SH-SY5Y (cell line): ENCODE data around the gene GABRA5.

Experiments used
- GATA2 ChIP-seq: IDR thresholded peaks from 2 replicates; pipeline ENCODE4 v1.6.1; 2011; ENCODE audit warnings: mild to moderate bottlenecking, low read depth, low read length
- GATA3 ChIP-seq: IDR thresholded peaks from 2 replicates; pipeline ENCODE4 v1.6.1; 2011; ENCODE audit warnings: low read depth, mild to moderate bottlenecking, low read length, moderate library complexity

Gene GABRA5

DNA sequence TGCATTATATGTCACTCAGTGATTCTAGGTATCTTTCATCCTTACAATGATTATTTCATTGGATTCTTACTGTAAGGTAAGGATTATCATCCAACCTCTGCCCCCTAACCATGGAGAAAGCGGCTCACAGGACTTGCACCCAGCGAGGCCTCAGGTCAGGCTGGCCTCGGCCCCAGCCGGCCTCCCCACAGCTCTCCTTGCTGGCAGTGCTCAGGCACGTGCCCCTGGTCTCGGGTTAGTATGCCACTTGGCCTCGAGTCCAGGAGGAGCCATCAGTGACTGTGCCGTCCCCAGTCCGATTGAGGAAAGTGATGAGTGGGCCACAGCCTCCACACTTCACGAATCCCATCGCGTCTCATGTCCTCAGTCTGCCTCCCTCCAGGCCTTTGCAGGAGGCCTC, 68.5 kb downstream of the GABRA5 start:
- TF ChIP-seq GATA2 (no peak), GATA3 (no peak)

DNA sequence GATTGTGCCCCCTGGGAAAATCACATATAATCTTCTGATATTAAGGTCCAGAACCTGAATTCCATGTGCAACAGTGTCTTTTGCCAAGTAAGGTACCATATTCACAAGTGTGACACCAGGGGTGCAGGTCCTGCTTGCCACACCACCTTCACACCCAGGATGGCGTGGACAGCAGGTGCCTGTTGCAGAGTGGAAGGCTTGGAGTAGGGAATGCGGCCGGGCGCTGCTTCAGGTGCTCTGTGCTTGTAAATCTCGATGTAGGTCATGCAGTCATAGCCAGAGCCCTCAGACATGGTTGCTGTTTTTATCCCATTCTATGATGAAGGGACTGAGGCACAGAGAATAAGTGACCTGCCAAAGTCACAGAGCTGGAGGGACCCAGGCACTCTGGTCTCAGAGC, 69.6 kb downstream of the GABRA5 start:
- no peak for TF ChIP-seq GATA3
- TF ChIP-seq GATA2: no peak

DNA sequence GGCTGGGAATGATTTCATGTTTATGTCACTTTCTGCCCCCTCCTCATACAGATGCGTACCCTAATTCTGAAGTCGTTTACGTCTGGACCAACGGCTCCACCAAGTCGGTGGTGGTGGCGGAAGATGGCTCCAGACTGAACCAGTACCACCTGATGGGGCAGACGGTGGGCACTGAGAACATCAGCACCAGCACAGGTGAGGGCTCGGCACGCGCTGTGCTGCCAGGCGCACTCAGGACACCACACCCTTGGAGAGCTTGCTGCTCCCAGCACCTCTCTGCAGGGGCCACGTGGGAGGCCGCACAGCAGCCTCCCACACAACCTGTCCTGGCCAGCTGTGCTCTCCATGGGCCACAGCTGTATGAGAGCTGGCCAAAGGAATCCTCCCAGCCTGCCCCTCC, 70.3 kb downstream of the GABRA5 start:
- TF ChIP-seq GATA3 (no peak), GATA2 (no peak)

DNA sequence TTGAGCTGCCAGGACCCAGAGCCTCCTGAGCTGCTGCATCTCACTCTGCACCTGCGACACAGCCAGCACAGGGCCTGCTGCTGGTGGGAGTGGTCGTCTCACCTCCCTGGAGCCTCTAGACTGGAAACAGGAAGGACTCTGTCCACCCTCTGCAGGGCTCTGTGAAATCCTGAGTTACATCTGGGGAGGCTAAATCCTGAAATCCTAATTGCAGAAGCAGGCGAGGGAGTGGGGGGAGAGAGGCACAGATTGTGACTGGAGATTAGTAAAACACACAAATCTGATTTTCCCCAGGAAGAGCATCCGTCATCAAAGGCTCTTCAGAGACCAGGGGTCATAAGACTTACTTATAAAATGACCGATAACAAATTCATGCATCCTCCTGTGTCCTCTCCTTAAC, 72.5 kb downstream of the GABRA5 start:
- TF ChIP-seq GATA2: peak; percentile 85
- TF ChIP-seq GATA3: peak; percentile 31; the same call in 1 of the 2 replicates

DNA sequence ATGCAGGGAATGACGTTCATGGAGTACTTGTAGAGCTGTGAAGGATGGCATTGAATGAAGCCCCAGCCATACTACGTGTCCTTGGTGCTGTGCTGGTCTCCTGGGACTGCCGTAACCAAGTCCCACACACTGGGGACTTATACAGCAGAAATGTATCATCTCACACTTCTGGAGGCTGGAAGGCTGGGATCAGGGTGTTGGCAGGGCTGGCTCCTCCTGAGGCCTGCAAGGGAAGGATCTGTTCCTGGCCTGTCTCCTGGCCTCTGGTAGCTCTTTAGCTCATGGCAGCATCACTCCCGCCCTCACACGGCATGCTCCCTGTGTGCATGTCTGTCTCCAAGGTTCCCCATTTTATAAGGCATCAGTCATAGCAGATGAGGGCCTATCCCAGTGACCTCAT, 74.6 kb downstream of the GABRA5 start:
- TF ChIP-seq GATA3 (no peak), GATA2 (no peak)

DNA sequence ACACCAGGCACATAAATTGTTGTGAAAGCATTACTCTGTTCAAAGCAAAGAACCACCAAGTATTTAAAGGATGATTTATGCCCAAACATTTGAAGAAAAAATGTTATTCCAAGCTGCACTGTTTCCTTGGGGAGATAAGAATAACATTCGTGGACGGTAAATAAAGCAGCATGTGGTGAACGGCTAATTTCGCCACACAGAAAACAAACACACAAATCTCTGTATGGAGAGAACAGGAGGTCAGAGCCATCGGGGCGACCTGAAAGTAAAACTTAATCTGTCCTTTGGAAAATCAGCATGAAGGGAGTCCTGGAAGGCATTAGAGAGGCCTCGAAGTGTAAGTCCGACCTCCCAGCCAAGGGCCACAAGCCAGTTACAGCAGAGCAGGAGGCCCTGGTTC, 77.0 kb downstream of the GABRA5 start:
- no peak for TF ChIP-seq GATA3
- no peak for TF ChIP-seq GATA2

DNA sequence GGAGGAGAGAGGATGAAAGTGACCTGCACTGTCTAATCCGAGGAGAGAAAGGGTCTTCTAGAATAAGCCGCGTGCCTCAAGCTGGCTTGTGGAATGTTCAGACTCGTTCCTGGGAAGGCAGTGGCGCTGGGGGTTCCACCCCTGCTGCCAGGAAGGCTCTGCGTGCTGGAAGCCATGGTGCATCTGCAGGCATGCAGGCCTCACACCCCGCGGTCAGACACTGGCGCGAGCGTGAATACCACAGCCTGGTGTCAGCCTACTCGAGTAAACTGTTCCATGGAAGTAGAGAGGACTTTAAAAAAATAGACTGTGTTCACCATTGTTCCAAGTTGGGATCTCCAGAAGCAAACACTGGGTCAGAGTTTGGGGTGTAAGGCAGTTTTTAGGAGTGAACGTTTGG, 78.2 kb downstream of the GABRA5 start:
- no peak for TF ChIP-seq GATA3
- TF ChIP-seq GATA2: no peak

DNA sequence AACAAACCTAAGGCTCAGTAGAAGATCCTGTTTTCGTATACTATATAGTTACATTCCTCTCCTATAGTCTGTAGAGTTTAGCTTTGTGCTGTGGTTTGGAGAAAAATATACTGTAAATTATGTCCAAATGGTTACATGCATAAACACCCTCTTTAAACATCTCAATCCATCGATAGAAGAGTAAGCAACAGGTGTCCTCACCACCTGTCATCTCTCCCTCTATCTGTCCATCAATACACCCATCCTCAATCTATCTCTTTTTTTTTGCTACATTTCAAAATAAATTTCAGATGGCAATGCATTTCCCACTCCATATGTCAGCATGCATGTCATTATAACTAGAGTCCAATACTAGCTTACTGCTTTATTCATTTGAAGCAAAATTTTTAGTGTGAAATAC, 83.1 kb downstream of the GABRA5 start:
- TF ChIP-seq GATA2 (no peak), GATA3 (no peak)

DNA sequence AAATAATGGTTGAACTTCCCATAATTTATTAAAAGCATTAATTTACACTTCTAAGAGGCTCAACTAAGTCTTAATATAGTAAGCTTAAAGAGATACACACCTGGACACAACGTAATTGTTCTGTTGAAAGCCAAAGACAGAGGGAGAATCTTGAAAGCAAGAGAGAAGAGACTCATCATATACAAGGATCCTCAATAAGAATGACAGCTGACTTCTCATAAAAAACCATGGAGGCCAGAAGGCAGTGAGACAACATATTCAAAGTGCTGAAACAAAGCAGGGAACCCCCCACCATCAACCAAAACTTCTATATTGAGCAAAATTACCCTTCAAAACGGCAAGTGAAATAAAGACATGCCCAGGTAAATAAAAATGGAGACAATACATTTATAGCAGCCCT, 87.5 kb downstream of the GABRA5 start:
- no peak for TF ChIP-seq GATA2

DNA sequence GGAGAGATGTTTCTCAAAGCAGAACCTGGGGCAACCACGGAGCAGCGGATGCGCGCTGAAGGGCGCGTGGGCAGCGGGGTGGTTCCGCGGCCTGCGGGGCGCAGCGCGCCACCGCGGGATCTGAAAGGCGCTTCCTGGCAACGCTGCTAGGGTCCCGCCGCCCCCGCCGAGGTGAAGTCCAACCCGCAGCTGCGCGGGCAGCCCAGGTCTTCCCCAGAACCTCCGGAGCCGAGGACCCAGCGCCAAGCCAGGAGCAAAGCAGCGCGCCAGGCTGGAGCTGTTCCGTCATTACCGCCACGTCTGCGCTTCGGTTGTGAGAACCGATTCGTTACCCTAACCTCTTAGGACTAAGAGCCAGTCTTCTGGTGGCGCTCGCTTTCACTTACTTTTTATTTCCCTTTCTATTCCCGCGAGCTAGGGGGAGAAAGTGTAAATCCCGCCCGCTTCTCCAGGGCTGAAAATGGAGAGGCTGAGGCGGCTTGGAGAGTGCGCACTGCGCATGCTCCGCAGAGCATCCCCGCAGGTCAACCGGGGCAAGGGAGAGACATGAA, 100.9 kb downstream of the GABRA5 start:
- no peak for TF ChIP-seq GATA3
- TF ChIP-seq GATA2: no peak

DNA sequence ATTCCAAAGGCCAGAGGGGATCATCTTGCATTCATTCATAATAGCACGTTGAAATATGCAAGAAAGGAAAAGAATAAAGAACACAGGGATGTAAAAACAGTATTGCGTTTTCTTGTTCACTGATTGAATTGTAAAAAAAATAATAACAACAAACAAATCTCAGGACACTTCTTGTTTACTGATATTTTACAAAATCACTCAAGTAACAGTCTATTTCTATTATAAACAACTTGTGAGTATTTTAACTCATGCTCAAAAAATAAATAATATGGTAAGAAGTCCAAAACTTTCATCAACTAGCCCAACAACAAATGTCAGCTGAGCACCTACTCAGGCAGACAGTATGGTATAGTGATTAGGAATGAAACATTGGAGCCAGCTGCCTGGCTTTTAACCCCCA, 101.9 kb downstream of the GABRA5 start:
- TF ChIP-seq GATA2 (no peak), GATA3 (no peak)

DNA sequence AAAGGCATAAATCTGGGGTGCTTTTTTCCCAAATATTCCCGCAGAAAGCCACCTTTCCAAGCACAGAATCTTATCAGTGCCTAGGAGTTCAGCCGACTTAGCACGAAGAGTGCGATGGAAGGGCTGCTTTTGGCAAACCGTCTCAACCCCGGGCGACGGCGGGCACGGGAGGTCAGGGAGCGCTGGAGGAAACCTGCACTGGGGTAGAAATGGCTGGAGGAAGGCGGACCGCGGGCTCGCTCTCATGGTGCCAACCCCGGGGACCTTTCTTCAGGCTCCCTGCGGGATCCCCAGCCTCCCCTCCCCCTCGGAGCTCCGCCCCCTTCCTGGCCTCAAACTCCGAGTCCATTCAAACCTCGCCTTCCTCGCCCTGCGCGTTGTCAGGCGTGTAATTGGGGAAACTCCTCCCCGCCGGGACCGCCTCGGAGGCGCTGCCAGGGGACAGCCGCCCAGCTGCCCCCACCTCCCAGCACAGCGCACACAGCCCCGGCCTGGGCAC, 103.9 kb downstream of the GABRA5 start, which contains the start of gene GABRG3:
Gene GABRG3 (plus strand): TSS at position 470 of the 499 bp plus-strand sequence.
- TF ChIP-seq GATA2 (no peak), GATA3 (no peak)

DNA sequence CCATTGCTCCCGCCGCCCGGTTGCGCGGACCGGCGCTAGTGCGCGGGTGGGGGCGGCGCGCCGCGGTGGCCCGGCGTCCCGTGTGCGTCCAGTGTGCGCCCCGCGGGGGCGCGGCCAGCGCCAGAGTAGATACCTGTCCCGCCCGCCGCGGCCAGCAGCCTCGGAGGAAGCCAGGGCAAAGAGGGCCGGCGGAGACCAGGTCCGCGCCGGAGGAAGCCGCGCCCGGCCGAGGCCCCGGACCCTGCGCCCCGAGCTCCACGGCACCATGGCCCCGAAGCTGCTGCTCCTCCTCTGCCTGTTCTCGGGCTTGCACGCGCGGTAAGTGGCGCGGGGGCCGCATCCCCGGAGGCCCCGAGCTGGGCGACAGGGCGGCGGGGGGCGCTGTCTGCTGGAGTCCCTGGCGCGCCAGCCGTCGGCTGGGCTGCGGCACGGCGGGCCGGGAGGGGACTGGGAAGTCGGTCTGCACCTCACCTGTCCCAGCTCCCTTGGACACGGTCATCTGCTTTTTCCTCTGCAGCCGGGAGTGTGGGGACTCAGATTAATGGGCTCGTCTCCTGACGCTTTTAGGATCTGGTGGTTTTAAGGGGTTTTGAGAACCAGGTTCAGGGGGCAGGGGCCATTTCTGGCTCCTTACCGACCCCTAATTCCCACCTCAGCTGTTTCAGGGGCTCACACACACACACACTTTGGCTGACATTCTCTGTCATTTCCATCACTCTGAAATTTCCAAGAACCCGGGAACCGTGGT, 104.6 kb downstream of the GABRA5 start:
- TF ChIP-seq GATA2: no peak
- no peak for TF ChIP-seq GATA3

DNA sequence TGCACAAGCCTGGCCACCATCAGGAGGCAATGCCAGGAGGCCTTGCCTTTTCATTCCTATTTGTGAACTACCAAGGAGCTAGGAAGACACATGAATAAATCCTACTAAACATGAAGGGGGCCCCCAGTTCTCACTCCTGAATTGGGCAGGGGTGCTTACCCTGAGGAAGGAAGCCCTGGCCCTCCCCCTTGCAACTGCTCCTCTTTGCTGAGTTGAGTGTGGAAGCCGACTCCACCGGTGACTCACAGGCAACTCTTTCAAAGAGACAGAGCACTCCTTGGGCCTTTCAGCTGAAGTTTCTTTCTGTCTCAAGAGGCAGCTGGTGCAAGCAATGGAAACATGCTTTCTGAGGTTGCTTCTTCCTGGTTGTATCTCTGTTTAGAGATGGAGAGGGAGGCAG, 105.8 kb downstream of the GABRA5 start:
- TF ChIP-seq GATA3 (no peak), GATA2 (no peak)

DNA sequence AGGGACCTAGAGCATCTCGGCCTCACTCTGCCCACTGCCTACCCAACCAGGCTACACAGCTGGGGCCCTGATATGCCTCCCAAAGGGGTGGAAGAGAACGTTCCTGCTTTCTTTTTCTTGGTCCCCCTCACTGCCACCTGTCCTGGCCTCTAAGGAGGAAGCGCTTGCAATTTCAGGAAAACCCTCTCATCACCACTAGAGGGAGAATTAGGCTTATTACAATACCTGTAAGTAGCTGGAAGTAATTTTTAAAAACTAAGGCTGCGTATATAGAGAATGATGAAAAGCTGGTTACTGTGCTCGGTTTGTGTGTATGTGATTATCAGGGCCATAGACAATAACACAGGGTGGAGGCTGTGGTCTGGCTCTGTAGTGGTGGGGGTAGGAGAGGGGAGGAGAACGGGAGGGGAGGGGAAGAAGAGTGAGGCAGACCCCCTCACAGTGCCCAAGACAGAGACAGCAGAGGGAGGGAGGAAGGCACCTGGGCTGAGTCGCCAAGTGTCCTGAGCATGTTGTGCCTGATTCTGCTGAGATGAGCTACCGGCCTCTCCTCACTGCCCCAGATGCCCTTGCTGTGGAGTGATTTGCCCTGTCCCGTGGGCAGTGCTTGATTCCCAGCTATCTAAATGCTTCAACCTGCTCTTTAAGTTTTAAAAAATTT, 107.4 kb downstream of the GABRA5 start:
- TF ChIP-seq GATA2 (no peak), GATA3 (no peak)

DNA sequence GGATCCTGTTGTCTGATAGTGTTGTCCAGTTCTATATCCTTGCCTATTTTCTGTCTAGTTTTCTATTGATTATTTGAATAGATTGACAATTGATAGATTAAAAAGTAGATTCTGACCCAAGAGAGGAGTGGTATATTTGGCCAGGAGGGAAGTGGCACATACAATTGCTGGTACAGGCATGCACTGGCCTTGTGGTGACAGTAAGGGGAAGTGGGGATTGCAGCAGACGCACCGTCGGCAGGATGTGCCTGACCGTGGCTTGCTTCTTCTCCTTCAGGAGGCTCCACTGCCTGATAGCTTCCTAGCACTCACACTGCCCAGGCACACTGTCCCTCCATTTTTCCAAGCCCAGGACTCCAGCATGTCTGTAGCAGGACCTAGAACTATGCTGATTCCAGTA, 114.6 kb downstream of the GABRA5 start:
- TF ChIP-seq GATA3 (no peak), GATA2 (no peak)
